Right ventricle myocardium superior (tissue), 1 donor: Measurements from ENCODE around the gene MTARC1. TPM values are rescaled to one million over a fixed set of nuclear protein-coding genes. Genes with fewer than 3 reads are reported as not detected.

Experiments
- ATAC-seq: fragments of 200-7000 bp; cut with Tn5 transposase; one replicate; pipeline ENCODE4 v1.9.1; 2020; ENCODE audit warnings: mild to moderate bottlenecking; ENCODE audit not compliant: poor library complexity
- DNase-seq: peaks from one replicate; pipeline ENCODE4 v3.0.0-alpha.2; 2020
- intact Hi-C: fragments of 100-400 bp; cut with DNase I; formaldehyde crosslinking; loops from one replicate; pipeline ENCODE4 v1.11.2; 2022
- long read RNA-seq: library from polyadenylated mRNA; unstranded; transcript quantifications from one replicate; pipeline ENCODE4 v2.0.0, GENCODE V29; 2021
- total RNA-seq: library from RNA; stranded (reverse); fragmentation: NEBNext Ultra II Directional; extraction: Animal tissue kit (Norgen Biotek cat#: 25700); gene quantifications from one replicate; pipeline ENCODE4 v1.2.1, GENCODE V29; 2021
- donor health status: DM: no; HTN: yes; CAD: no; lungs with severe emphysema.

The MTARC1 gene
- total RNA-seq = 6.9 TPM
- long read RNA-seq, full-length matches to known transcripts = 6 of 7 reads
- long read RNA-seq, partial matches to known transcripts = 1 of 7 reads
- long read RNA-seq, other reads (novel, unspliced or antisense) = 0 of 7 reads

DNA sequence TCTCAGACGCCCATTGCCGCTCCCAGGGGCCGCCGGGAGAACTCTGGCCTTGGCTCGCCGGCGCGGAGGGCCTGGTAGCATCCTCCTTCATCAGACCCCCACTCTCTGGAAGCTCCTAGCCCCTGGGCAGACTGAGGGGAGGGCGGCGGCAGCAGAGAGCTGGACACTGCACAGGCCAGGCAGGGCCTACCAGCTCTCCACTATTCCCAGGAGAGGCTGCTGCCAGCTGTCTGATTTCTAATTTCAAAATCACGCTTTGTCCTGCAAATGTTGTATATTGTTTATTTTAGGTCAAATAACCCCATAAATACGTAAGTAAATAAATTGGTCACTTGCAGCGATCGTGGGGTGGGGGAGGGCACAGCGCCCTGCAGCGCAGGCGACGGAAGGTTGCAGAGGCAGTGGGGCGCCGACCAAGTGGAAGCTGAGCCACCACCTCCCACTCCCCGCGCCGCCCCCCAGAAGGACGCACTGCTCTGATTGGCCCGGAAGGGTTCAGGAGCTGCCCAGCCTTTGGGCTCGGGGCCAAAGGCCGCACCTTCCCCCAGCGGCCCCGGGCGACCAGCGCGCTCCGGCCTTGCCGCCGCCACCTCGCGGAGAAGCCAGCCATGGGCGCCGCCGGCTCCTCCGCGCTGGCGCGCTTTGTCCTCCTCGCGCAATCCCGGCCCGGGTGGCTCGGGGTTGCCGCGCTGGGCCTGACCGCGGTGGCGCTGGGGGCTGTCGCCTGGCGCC lies at the start of gene MTARC1:
TSS of gene MTARC1 (plus strand) at position 577 of the 732 bp plus-strand sequence. CDS start at position 609, 32 bp downstream.
- ATAC-seq (peak; percentile 90), DNase-seq (peak; percentile 88)
- intact Hi-C loops = no loop called here

DNA sequence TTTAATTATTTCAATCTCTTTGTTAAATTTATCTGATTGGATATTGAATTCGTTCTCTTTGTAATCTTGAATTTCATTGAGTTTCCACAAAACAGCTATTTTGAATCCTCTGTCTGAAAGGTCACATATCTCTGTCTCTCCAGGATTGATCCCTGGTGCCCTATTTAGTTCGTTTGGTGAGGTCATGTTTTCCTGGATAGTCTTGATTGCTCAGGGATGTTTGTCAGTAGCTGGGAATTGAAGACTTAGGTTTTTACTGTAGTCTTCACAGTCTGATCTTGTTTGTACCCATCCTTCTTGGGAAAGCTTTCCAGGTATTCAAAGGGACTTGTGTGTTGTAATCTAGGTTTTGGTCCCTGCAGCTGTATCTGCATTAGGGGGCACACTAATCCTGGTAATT lies 45.4 kb upstream of the MTARC1 start:
- ATAC-seq (no peak), DNase-seq (no peak)
- intact Hi-C loops = no loop called here

DNA sequence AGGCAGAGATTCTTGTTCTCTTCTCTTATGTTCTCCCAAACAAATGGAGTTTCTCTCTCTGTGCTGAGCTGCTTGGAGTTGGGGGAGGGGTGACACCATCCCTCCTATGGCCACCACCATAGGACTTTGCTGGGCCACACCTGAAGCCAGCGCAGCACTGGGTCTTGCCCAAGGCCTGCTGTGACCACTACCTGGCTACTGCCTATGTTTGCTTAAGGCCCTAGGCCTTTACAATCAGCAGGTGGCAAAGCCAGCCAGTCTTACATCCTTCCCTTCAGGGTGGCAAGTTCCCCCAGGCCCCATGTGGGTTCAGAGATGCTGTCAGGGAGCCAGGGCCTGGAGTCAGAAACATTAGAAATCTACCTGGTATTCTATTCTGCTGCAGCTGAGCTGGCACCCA lies 44.9 kb upstream of the MTARC1 start:
- ATAC-seq (no peak), DNase-seq (no peak)
- intact Hi-C loops = no loop called here

DNA sequence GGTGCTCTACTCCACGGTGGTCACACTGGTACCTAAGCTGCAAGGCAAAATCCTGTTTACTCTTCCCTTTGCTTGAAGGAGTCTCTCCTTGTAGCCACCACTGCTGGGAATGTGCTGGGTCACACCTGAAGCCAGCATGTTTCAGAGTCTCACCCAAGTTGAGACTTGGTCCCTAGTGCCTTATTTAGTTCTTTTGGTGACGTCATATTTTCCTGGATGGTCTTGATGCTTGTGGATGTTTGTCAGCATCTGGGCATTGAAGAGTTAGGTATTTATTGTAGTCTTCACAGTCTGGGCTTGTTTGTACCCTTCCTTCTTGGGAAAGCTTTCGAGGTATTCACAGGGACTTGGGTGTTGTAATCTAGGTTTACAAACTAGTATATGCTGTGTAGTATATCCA lies 44.2 kb upstream of the MTARC1 start:
- ATAC-seq (no peak), DNase-seq (no peak)
- intact Hi-C loops = no loop called here

DNA sequence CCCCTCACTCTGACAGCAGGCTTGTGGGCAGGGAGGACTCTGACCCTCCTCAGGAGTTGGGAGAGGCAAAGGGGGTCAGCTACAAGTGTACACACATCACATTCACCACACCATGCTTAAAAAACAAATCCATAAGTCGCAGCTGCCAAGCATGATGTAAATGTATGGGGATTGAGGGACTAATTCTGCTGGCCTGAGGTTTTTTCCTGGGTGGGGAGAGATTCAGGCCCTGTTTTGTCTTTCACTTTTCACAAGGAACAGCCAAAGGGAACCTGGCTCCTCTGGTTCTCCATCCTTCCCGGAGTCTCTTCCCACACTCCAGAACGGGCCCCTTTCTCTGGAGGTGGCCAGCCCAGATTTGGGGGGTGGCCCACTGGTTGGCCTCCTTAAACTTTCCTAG lies 39.9 kb upstream of the MTARC1 start:
- DNase-seq = no peak
- ATAC-seq = no peak
- intact Hi-C loops = no loop called here

DNA sequence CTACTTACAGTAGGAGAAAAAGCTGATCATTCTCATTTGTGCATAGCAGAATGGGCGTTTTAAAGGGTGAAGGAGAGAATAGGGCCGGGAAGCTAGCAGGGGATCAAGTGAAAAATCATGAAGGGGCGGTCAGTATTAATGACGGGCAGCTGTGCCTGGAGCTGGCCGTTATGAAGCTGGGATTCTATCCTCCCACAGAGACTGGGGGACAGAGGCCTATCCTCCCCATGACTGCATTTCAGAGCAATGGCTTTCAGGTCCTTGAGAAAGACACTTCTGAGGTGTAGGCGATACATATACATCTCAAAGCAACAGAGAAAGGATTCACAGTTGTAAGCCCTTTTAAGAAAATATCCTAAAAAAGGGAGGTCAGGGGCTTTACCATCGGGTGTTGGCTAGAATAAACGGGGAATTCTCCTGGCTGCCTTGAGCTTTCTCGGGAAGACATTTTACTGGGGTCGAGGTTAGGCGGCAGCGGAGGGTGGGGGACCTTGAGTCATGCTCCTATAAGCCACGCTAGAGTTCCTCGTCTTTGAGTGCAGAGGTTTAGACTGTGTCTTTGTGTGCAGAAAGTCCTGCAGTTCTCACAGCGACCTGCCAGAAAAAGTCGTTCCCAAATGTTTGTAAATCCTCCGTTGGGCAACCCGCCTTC lies 39.1 kb upstream of the MTARC1 start:
- intact Hi-C loops = no loop called here
- DNase-seq = no peak
- peak; percentile 25 for ATAC-seq

DNA sequence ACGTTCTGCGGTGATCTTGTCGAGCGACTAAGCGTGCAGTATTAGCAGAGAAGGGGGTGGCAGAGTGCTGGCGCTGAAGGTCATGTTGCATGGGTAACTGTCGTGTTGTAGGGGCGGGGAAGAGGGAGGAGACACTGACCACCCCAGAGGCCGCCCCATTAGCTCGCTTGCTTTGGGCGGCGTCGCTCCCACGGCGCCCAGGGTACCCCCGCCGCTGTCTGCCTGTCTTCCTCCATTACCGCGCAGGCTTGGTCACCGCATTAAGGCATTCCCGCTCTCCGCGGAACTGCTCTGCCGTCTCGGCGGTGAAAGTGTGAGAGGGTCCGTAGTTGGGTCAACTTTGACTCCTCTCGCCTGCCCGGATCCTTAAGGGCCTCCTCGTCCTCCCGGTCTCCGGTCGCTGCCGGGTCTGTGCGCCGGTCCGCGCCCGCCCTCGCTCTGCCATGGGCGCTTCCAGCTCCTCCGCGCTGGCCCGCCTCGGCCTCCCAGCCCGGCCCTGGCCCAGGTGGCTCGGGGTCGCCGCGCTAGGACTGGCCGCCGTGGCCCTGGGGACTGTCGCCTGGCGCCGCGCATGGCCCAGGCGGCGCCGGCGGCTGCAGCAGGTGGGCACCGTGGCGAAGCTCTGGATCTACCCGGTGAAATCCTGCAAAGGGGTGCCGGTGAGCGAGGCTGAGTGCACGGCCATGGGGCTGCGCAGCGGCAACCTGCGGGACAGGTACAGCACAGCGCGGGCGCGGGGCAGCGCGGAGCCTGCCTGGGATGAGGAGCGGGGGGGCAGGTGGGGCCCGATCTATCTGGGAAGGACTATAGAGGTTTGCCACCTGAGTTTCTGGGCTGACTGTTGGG lies 38.4 kb upstream of the MTARC1 start, which contains the start of gene MTARC2:
TSS of gene MTARC2 (plus strand) at position 234 of the 846 bp plus-strand sequence. CDS start at position 444, 210 bp downstream.
- DNase-seq (peak; percentile 91), ATAC-seq (peak; percentile 95)
- intact Hi-C loops = no loop called here

DNA sequence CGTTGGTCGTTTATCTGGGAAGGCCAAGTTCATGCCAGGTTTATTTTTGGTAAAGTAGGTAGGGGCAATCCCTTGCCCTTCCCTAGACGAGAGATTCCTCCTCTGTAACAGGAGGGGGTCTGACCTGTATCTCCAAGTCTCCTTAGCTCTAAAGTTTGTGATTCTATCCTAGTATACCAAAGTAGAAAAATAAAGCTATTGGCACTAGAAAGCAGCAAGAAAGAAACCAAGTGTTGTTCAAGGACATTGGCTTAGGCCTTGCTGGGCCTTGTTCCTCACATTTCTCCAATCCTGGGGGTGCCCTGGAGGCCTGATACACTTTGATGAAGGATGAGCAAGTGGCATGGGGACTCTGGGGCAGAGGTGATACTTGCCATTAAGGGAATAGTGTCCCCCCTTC lies 37.8 kb upstream of the MTARC1 start:
- DNase-seq = no peak
- no peak for ATAC-seq
- intact Hi-C loops = no loop called here

DNA sequence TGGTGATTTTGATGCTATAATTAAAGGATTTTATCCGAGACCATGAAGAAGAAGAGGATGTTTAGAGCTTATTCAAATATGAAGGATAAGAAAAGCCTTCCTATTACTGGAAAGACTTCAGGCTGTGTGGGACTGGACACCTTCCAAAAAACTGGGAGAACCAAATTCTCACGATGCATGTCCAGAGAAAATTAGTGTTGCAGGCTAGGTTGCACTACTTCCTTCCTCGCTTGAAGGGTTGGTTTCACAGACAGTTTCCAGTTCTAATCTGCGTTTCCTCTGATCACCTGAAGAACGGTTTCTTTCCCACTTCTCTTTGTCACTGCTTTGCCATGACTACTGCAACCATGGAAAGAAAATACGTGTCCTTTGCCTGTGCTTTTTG lies 36.6 kb upstream of the MTARC1 start:
- intact Hi-C loops = no loop called here
- ATAC-seq = no peak

DNA sequence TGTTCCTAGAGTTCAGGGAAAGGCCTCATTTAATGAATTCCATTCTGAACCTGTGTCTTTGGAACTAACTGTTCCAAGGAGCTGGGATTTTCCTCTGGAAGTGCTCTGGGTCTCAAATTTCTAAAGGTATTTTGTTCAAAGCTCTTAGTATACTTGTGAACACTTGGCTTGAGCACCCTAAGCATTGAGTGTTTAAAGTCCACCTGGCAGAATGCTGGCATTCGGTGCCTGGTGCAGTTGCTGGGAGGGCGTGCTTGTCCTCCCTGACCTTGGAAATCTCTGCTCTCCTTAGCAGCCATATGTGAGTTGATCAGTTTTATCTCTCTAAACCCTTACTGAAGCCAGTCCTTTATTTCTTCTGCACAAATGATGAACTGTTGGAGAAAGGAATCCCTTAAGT lies 35.6 kb upstream of the MTARC1 start:
- ATAC-seq = no peak
- intact Hi-C loops = no loop called here

More for the DNA sequence above, 36.6 kb upstream of the MTARC1 start:
- DNase-seq = no peak

DNA sequence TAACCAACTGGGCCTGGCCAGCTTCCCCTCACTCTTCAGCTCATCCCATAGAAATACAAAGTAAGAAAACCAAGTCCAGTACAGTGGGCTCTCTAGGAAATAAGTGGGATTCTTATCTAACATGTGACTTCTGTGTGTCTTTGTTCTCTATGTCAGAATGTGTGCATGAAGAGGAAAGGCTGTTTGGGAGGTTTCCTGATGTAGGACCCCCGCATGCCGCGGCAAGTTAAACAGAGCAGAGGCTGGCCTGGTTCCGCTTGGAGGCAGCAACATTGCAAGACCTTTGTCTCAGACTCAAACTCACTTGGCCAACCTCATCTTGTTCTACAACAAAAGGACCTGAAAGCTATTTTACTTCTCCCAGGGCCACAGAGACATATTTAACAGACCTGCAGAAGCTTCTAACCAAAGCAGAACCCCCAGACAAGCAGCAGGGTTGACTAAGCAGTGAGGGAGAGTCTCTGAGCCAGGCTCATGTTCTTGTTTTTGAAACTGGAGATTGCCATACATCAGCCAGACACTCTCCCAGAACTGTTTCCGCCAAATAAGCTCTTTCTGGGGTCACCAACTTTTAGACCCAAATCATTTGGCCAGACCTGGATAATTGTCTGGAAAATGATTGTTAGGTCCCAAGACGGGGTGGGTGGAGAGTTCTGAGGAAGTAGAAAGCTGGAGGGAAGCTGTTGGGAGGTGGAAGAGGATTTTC lies 32.3 kb upstream of the MTARC1 start:
- intact Hi-C loops = no loop called here
- ATAC-seq (no peak), DNase-seq (no peak)

More for the DNA sequence above, 35.6 kb upstream of the MTARC1 start:
- no peak for DNase-seq

DNA sequence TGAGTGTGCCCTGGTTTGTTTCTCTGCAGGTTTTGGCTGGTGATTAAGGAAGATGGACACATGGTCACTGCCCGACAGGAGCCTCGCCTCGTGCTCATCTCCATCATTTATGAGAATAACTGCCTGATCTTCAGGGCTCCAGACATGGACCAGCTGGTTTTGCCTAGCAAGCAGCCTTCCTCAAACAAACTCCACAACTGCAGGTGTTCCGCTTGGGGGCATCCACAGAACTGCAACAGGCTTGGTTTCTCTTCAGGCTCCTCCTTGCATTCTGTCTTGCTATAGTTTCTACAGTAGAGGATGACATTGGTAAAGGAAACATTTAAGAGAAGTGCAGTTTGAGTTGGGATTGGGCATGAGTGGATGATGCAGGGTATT lies 31.8 kb upstream of the MTARC1 start:
- intact Hi-C loops = no loop called here
- no peak for DNase-seq
- no peak for ATAC-seq

DNA sequence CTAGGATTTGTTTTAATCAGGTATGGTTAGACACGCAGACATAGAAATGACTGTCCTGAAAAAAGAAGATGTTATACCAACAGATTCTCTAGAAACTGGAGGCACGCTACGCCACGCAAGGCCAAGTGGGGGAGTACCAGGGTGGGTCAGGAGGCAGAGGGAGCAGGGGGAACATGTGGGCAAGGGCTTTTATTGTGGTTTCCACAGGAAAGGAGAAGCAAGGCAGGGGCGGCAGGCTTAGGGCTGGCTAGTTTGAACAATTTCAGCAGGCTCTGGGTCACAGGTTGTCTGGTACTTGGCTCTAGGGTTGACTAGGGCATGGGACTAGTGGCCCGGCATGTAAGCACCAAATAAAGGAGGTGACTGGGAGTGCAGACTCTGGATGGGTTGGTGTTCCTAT lies 31.4 kb upstream of the MTARC1 start:
- DNase-seq (no peak), ATAC-seq (no peak)
- intact Hi-C loops = no loop called here

DNA sequence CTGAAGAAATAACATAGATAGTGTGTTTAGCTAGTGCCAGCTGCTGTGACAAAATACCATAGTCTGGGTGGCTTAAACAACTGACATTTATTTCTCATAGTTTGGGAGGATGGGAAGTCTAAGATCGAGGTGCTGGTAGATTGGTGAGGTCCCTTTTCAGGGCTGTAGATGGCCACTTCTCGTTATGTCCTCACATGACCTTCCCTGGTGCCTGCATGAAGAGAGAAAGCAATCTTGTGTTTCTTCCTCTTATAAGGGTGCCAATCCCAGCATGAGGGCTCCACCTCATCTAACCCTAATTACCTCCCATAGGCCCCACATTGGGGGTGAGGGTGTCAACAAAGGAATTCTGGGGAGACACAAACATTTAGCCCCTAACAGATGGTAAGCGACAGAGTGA lies 29.3 kb upstream of the MTARC1 start:
- intact Hi-C loops = no loop called here
- DNase-seq (no peak), ATAC-seq (no peak)

DNA sequence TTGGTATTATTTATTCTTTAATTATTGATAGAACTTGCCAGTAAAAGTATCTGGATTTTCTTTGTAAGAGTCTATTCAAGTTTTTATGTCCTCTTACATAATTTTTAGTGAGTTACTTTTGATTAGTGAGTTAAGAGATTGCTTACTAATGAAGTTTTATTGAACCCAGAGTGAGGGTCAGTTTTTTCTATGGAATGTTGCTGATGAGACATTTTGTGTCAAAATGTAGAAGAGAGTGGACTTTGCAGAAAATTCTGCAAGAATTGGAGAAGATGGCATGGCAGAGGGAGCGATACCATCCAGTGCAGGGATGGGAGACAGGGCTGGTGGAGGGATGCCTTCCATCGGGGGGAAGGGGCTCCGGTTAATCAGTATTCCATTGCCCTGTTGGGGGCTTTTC lies 27.6 kb upstream of the MTARC1 start:
- no peak for ATAC-seq
- DNase-seq = no peak
- intact Hi-C loops = no loop called here

DNA sequence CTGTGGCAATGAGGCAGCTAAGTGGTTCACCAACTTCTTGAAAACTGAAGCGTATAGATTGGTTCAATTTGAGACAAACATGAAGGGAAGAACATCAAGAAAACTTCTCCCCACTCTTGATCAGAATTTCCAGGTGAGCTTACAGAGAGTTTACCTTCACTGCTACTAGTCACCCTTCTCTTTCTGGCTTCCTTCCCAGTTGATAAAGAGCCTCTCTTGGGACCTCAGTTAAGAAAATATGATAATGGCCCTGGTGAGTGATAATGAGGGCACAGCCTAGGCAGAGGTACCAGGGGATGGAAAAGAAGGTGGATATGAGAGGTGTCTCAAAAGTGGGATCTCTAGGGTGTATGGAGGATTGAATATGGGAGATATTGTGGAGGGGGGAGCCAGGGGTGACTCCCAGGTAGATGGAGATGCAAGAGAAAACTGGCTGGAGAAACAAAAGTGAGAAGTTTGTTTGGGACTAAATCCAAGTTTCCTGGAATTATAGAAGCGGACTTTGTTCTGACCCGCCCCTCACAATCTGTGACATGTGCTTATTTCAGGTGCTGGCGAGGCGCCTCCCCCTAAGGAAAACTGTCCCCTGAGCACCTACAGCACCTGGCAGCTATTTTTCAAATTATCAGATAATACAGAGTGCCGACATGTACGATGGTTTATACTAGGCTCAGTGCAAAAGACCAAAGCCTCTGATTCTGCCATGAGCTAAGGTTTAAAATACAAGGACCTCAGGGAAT lies 24.9 kb upstream of the MTARC1 start:
- ATAC-seq (no peak), DNase-seq (no peak)
- intact Hi-C loops = no loop called here

DNA sequence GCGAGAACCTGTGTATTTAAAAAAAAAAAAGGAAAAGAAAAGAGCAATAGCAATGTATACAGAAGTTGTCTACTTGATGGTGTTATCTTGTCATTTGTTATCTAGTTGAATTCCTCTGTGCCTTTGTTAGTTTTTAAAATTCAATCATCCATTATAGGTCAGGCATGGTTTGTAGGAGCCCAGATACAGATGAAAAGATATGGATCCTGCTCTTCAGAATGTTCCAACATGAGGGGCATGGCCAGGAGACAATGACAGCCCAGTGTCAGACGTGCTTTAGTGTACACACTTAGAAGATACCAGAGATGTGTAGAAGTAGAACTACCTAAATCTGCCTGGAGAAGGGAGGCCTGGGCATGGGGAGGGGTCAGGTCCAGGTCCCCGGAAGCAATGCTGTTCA lies 22.0 kb upstream of the MTARC1 start:
- DNase-seq (no peak), ATAC-seq (no peak)
- intact Hi-C loops = no loop called here
